ENCODE measurements around the gene TUB. TPM values are rescaled to one million over a fixed set of nuclear protein-coding genes. Genes with fewer than 3 reads are reported as not detected.

The TUB gene
- polyA plus RNA-seq, 1 donor from 2014 or later, result not detected

- Mint-ChIP-seq H3K27ac (no peak overlapping the region), H3K9me3 (no peaks in the 10 kb centered on the region), H3K4me1 (peaks cover 0 to 2% (median 1%) of the 10 kb centered on the region in 3 donors), H3K36me3 (no peaks in the 10 kb centered on the region), H3K4me3 (no peak overlapping the region), H3K27me3 (no peaks in the 10 kb centered on the region)
Measured at GRCh38 chr11:8098361-8098760, 17.4 kb downstream of the TUB start.

DNA sequence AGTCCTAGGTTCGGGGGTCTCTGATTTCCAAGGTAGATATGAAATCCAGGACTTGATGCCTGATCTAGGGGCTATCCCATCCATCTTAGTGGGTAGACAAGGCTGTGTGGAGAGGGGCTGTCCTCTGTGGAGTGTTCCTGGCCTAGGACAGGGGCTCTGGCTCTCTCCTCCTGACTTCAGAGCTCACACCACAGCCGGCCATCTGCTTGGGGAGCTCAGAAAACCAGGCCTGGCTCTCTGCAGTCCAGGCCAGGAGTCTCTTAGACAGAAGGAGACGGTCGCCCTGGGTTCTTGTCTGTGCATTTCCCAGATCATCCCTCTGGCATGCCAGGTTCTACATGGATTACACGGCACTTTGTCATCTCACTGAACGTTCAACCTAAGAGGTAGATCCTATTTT lies 17.9 kb downstream of the TUB start:
- no peaks in the 10 kb centered on the region for H3K36me3 Mint-ChIP-seq
- H3K27ac Mint-ChIP-seq, result no peak overlapping the region
- no peaks in the 10 kb centered on the region for H3K27me3 Mint-ChIP-seq
- H3K4me3 Mint-ChIP-seq, result no peak overlapping the region
- H3K4me1 Mint-ChIP-seq, result peaks cover 0 to 2% (median 1%) of the 10 kb centered on the region in 3 donors
- no peaks in the 10 kb centered on the region for H3K9me3 Mint-ChIP-seq

GRCh38 chr11:8099291-8099899 lies 18.4 kb downstream of the TUB start:
- no peak overlapping the region for H3K27ac Mint-ChIP-seq
- H3K4me1 Mint-ChIP-seq, result peaks cover 0 to 2% (median 1%) of the 10 kb centered on the region in 3 donors
- no peaks in the 10 kb centered on the region for H3K36me3 Mint-ChIP-seq
- no peak overlapping the region for H3K4me3 Mint-ChIP-seq
- no peaks in the 10 kb centered on the region for H3K9me3 Mint-ChIP-seq
- H3K27me3 Mint-ChIP-seq, result no peaks in the 10 kb centered on the region

- peaks cover 2% of the 10 kb centered on the region for H3K36me3 Mint-ChIP-seq
- no peaks in the 10 kb centered on the region for H3K27me3 Mint-ChIP-seq
- H3K4me3 Mint-ChIP-seq, result no peak overlapping the region
- no peak overlapping the region for H3K27ac Mint-ChIP-seq
- peaks cover 0 to 2% (median 1%) of the 10 kb centered on the region in 3 donors for H3K4me1 Mint-ChIP-seq
- no peaks in the 10 kb centered on the region for H3K9me3 Mint-ChIP-seq
Measured at GRCh38 chr11:8100158-8100557, 19.1 kb downstream of the TUB start.

DNA sequence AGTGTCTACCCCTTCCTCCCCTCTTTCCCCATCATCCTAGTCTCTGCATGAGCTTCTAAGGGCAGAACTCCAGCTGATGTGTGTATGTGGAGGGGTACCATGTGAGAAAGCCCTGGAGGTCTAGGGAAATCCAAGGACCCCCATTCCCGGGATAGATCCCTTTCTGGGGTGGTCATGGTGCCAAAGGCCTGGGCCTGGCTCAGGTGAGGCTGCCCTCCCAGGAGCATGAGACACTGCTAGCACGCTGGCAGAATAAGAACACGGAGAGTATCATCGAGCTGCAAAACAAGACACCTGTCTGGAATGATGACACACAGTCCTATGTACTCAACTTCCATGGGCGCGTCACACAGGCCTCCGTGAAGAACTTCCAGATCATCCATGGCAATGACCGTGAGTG lies 19.6 kb downstream of the TUB start:
- H3K27ac Mint-ChIP-seq, result no peak overlapping the region
- no peaks in the 10 kb centered on the region for H3K9me3 Mint-ChIP-seq
- H3K27me3 Mint-ChIP-seq, result no peaks in the 10 kb centered on the region
- peaks cover 3% of the 10 kb centered on the region for H3K36me3 Mint-ChIP-seq
- no peaks in the 10 kb centered on the region for H3K4me1 Mint-ChIP-seq
- no peak overlapping the region for H3K4me3 Mint-ChIP-seq

DNA sequence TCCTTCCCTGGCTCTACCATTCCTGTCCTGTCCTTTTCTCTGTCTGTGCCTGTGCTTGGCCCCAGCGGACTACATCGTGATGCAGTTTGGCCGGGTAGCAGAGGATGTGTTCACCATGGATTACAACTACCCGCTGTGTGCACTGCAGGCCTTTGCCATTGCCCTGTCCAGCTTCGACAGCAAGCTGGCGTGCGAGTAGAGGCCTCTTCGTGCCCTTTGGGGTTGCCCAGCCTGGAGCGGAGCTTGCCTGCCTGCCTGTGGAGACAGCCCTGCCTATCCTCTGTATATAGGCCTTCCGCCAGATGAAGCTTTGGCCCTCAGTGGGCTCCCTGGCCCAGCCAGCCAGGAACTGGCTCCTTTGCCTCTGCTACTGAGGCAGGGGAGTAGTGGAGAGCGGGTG lies 20.4 kb downstream of the TUB start:
- H3K9me3 Mint-ChIP-seq, result no peaks in the 10 kb centered on the region
- no peaks in the 10 kb centered on the region for H3K27me3 Mint-ChIP-seq
- no peak overlapping the region for H3K4me3 Mint-ChIP-seq
- H3K36me3 Mint-ChIP-seq, result peaks cover 3% of the 10 kb centered on the region
- no peaks in the 10 kb centered on the region for H3K4me1 Mint-ChIP-seq
- H3K27ac Mint-ChIP-seq, result no peak overlapping the region

- Mint-ChIP-seq H3K4me3 (no peak overlapping the region), H3K27me3 (no peaks in the 10 kb centered on the region), H3K9me3 (no peaks in the 10 kb centered on the region), H3K4me1 (no peaks in the 10 kb centered on the region), H3K27ac (no peak overlapping the region), H3K36me3 (peaks cover 3% of the 10 kb centered on the region)
Measured at GRCh38 chr11:8102296-8102915, 21.4 kb downstream of the TUB start.

- Mint-ChIP-seq H3K27ac (no peak overlapping the region), H3K27me3 (no peaks in the 10 kb centered on the region), H3K36me3 (peaks cover 3% of the 10 kb centered on the region), H3K9me3 (no peaks in the 10 kb centered on the region), H3K4me1 (no peaks in the 10 kb centered on the region), H3K4me3 (no peak overlapping the region)
Measured at GRCh38 chr11:8102965-8103364, 22.0 kb downstream of the TUB start.

DNA sequence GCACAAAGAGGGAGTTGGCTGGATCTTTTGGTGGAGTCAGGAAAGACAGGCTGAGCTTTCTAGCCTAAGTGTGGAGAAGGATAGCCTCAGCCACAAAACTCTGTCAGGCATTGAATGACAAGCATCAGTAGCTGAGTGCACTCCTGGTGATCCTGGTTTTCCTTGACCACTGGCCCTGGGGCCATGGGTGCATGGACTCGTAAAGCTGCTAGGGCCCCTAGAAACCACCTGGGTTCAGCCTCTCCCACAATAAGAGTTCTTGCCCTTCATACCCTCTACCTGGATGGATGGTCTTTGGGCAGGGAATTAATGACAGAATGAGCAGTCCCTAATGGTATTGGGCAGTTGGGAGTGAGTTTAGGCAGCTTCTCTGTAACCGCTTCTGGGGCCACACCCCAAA lies 22.9 kb downstream of the TUB start:
- H3K4me1 Mint-ChIP-seq, result no peaks in the 10 kb centered on the region
- no peaks in the 10 kb centered on the region for H3K9me3 Mint-ChIP-seq
- H3K27ac Mint-ChIP-seq, result no peak overlapping the region
- H3K27me3 Mint-ChIP-seq, result no peaks in the 10 kb centered on the region
- no peak overlapping the region for H3K4me3 Mint-ChIP-seq
- peaks cover 3% of the 10 kb centered on the region for H3K36me3 Mint-ChIP-seq

- Mint-ChIP-seq H3K4me3 (no peak overlapping the region), H3K36me3 (peaks cover 3% of the 10 kb centered on the region), H3K9me3 (no peaks in the 10 kb centered on the region), H3K27ac (no peak overlapping the region), H3K27me3 (no peaks in the 10 kb centered on the region), H3K4me1 (no peaks in the 10 kb centered on the region)
Measured at GRCh38 chr11:8105133-8105532, 24.1 kb downstream of the TUB start.

- H3K27ac Mint-ChIP-seq, result no peak overlapping the region
- no peaks in the 10 kb centered on the region for H3K4me1 Mint-ChIP-seq
- no peaks in the 10 kb centered on the region for H3K9me3 Mint-ChIP-seq
- H3K36me3 Mint-ChIP-seq, result peaks cover 3% of the 10 kb centered on the region
- H3K27me3 Mint-ChIP-seq, result no peaks in the 10 kb centered on the region
- H3K4me3 Mint-ChIP-seq, result no peak overlapping the region
Measured at GRCh38 chr11:8105666-8106065, 24.7 kb downstream of the TUB start.

DNA sequence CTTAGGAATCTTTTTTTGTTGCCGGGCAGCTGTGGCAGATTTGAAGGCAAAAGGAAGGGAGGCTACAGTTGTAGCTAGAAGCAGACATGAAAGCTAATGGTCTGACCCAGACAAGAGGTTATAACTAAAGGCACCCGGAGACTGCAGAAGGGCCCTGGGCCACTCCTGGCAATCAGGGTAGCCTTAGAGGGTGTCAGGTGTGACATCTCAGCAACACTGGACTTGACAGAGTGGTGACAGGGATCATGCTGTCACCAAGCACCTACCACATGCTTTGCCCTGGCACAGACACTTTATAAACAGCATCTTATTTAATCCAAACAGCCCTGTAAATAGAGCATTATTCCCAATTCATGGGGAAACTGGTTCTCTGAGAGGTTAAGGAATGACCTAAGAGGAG lies 25.7 kb downstream of the TUB start:
- no peaks in the 10 kb centered on the region for H3K4me1 Mint-ChIP-seq
- H3K36me3 Mint-ChIP-seq, result peaks cover 3% of the 10 kb centered on the region
- no peak overlapping the region for H3K4me3 Mint-ChIP-seq
- no peaks in the 10 kb centered on the region for H3K27me3 Mint-ChIP-seq
- H3K27ac Mint-ChIP-seq, result no peak overlapping the region
- H3K9me3 Mint-ChIP-seq, result no peaks in the 10 kb centered on the region

DNA sequence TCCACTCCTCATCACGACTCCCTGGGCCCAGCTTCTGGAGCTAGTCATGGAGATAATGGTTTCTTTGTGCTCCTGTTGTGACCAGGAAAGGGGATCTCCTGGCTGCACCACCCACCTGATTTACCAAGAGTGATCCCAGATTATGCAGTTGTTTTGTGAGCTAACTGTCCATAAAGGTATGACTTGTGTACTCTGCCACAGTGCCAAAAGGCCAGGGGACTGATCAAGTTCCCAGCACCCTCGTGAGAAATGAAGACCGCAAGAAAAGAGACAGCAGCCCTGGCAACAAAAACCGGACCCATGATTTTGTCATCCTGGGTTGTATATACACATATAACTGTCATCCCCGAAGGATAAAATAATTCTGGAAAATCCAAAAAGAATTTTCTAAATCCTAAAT lies 26.6 kb downstream of the TUB start:
- no peaks in the 10 kb centered on the region for H3K9me3 Mint-ChIP-seq
- H3K36me3 Mint-ChIP-seq, result peaks cover 3% of the 10 kb centered on the region
- no peaks in the 10 kb centered on the region for H3K27me3 Mint-ChIP-seq
- H3K4me1 Mint-ChIP-seq, result no peaks in the 10 kb centered on the region
- H3K27ac Mint-ChIP-seq, result no peak overlapping the region
- H3K4me3 Mint-ChIP-seq, result no peak overlapping the region

- Mint-ChIP-seq H3K9me3 (no peaks in the 10 kb centered on the region), H3K4me3 (no peak overlapping the region), H3K36me3 (peaks cover 3% of the 10 kb centered on the region), H3K4me1 (no peaks in the 10 kb centered on the region), H3K27ac (no peak overlapping the region), H3K27me3 (no peaks in the 10 kb centered on the region)
Measured at GRCh38 chr11:8108421-8108820, 27.4 kb downstream of the TUB start.

DNA sequence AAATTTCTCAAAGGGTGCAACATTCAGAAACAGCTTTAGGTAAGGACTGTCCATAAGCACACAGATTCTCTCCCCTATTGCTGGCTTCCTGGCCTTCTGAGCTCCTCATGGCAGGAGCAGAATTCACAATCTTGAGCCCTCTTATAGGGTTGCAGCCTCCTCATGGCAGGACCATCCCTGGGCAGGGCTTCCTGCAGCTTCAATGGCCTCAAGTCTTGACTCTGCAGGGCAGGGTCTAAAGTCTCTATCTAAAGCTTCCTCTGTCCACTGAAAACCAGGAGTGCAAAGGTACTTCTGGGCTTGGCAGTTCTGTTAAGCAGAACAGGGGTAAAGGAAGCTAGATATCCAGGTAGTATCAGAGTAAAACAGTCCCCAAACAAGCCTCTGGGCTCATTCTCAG lies 28.7 kb downstream of the TUB start:
- no peaks in the 10 kb centered on the region for H3K27me3 Mint-ChIP-seq
- H3K27ac Mint-ChIP-seq, result no peak overlapping the region
- no peaks in the 10 kb centered on the region for H3K4me1 Mint-ChIP-seq
- H3K9me3 Mint-ChIP-seq, result peaks cover 0 to 2% (median under 1%) of the 10 kb centered on the region in 3 donors
- peaks cover 3% of the 10 kb centered on the region for H3K36me3 Mint-ChIP-seq
- no peak overlapping the region for H3K4me3 Mint-ChIP-seq

DNA sequence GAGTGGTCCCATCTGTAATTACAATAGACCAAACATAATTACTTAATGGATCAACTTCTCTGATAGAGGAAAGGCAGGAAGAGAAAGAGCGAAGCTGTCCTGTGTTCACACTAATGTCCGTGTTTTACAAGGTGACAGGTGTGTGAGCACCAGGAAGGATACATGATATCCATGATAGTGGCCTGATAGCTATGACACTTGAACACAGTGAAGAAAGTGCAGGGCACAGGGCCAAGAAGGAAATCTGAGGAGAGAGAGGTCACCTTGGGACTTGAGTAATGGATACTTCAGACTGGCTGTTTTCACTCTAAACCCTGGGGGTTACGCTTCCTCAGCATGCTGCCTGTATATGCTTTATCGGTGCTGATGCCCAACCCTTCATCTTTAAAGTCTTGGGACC lies 29.4 kb downstream of the TUB start:
- no peak overlapping the region for H3K27ac Mint-ChIP-seq
- no peaks in the 10 kb centered on the region for H3K4me1 Mint-ChIP-seq
- H3K27me3 Mint-ChIP-seq, result no peaks in the 10 kb centered on the region
- H3K36me3 Mint-ChIP-seq, result peaks cover 2% of the 10 kb centered on the region
- peaks cover 0 to 8% (median 4%) of the 10 kb centered on the region in 3 donors for H3K9me3 Mint-ChIP-seq
- H3K4me3 Mint-ChIP-seq, result no peak overlapping the region

Data from IgD-negative memory B cell (primary cell).